ENCODE results near the gene LRRC66.

DNA sequence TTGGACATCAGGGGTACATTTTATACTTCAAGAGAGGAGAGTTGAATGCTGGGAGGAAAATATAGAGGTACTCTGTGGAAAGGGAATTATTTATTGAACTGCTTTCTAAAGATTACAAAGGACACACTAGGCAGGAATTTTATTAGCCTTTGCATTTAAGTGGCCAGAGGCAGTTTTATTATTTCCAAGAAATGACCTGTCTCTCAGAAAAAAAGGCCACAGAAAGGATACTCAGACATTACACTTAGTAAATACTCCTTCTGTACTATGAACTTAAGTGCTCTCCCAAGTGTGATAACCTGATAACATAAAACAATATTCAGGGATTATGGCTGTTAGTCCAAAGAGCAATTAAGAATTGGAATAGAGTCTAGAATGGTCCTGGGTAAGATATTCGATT, 7.5 kb downstream of the LRRC66 start:
- TF ChIP-seq, protein P1, sequence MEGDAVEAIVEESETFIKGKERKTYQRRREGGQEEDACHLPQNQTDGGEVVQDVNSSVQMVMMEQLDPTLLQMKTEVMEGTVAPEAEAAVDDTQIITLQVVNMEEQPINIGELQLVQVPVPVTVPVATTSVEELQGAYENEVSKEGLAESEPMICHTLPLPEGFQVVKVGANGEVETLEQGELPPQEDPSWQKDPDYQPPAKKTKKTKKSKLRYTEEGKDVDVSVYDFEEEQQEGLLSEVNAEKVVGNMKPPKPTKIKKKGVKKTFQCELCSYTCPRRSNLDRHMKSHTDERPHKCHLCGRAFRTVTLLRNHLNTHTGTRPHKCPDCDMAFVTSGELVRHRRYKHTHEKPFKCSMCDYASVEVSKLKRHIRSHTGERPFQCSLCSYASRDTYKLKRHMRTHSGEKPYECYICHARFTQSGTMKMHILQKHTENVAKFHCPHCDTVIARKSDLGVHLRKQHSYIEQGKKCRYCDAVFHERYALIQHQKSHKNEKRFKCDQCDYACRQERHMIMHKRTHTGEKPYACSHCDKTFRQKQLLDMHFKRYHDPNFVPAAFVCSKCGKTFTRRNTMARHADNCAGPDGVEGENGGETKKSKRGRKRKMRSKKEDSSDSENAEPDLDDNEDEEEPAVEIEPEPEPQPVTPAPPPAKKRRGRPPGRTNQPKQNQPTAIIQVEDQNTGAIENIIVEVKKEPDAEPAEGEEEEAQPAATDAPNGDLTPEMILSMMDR (IDR thresholded peaks at IDR 0.05): no peak
- no peak for TF ChIP-seq EZH2 (IDR thresholded peaks at IDR 0.05)
